Uterine smooth muscle cell (primary cell): ENCODE data around the gene ASCL1. TPM values are rescaled to one million over a fixed set of nuclear protein-coding genes. Genes with fewer than 3 reads are reported as not detected.

Source experiments
- total RNA-seq: library from RNA; depleted of rRNA; stranded (reverse); fragments of >200 nt; gene quantifications from 2 replicates; pipeline ENCODE4 v1.2.3, GENCODE V29; 2014

Gene ASCL1
- total RNA-seq = not detected in 2 replicates

GRCh38 chr12:102957339-102958050 is at the start of gene ASCL1:
Gene ASCL1 (plus strand): TSS chr12:102957674. CDS start chr12:102958245, 571 bp downstream.

GRCh38 chr12:102917026-102917787 is 40.3 kb upstream of the ASCL1 start, which contains the start of gene PAH:
Gene PAH (minus strand): TSS chr12:102917244. CDS start chr12:102917130, 114 bp downstream.

Other genes with a start within 250 kb of the ASCL1 start
- under 0.01 TPM in 1 of 2 replicates, not detected in the other for gene PAH, start 40.4 kb upstream of the ASCL1 start, total RNA-seq